Fibroblast of villous mesenchyme (primary cell): ENCODE data around the gene MRPL46. TPM values are rescaled to one million over a fixed set of nuclear protein-coding genes. Genes with fewer than 3 reads are reported as not detected.
"Not testable (repeated sequence)": the region's sequence is repeated elsewhere in the genome, so short reads cannot be mapped to it uniquely, and the experiment has no call there.

Experiments used
- DNase-seq: peaks from one replicate; pipeline ENCODE4 v3.0.0-alpha.2; 2010; ENCODE audit warnings: low read depth
- H3K4me3 ChIP-seq: 2 replicates; pipeline ENCODE4 v1.5.1; 2011; ENCODE audit warnings: low read depth, mild to moderate bottlenecking, low read length
- CTCF ChIP-seq: IDR thresholded peaks from 2 replicates; pipeline ENCODE4 v1.5.1; 2012; ENCODE audit warnings: low read depth, mild to moderate bottlenecking, low read length; ENCODE audit not compliant: insufficient read depth
- total RNA-seq: library from RNA; depleted of rRNA; stranded (reverse); fragments of >200 nt; gene quantifications from 2 replicates; pipeline ENCODE4 v1.2.3, GENCODE V29; 2012

Gene MRPL46
- total RNA-seq, 1 donor, result 18.6 TPM

- no peak for TF ChIP-seq CTCF
- no peak for DNase-seq
- no peak overlapping the region for H3K4me3 ChIP-seq
These were observed 15.1 kb upstream of the MRPL46 start for GRCh38 chr15:88482263-88482662.

GRCh38 chr15:88480981-88481380 lies 13.8 kb upstream of the MRPL46 start:
- no peak for DNase-seq
- no peak overlapping the region for H3K4me3 ChIP-seq
- no peak for TF ChIP-seq CTCF

- H3K4me3 ChIP-seq, result no peak overlapping the region
- TF ChIP-seq CTCF, result peak; percentile 15
- no peak for DNase-seq
These were observed 12.0 kb upstream of the MRPL46 start for GRCh38 chr15:88479169-88479568.

- no peak overlapping the region for H3K4me3 ChIP-seq
- TF ChIP-seq CTCF, result no peak
- DNase-seq, result no peak
These were observed 10.7 kb upstream of the MRPL46 start for GRCh38 chr15:88477904-88478303.

GRCh38 chr15:88477126-88477525 lies 9.9 kb upstream of the MRPL46 start:
- no peak for TF ChIP-seq CTCF
- H3K4me3 ChIP-seq, result no peak overlapping the region
- DNase-seq, result no peak

GRCh38 chr15:88476635-88477060 lies 9.5 kb upstream of the MRPL46 start:
- H3K4me3 ChIP-seq, result no peak overlapping the region
- peak; percentile 76 for DNase-seq
- peak; percentile 70 for TF ChIP-seq CTCF

- not testable (repeated sequence) for H3K4me3 ChIP-seq, DNase-seq
These were observed 6.6 kb upstream of the MRPL46 start for GRCh38 chr15:88473661-88474293.
